Ovary (tissue), 9 donors: ENCODE measurements around the gene FRMD5. TPM values are rescaled to one million over a fixed set of nuclear protein-coding genes. Genes with fewer than 3 reads are reported as not detected.

ENCODE experiments used
- DNase-seq, 5 donors: peaks; one replicate each; pipeline ENCODE4 v3.0.0-alpha.2; 2019 to 2020
- H3K27ac ChIP-seq, 2 donors: fragments of 200-600 bp; one replicate each; pipeline versions ENCODE4 v1.5.1 to v1.8.0; 2019 to 2022
- H3K27me3 ChIP-seq: fragments of 200-600 bp; one replicate; pipeline ENCODE4 v1.8.0; 2022
- H3K36me3 ChIP-seq: fragments of 200-600 bp; sonication (generic); one replicate; pipeline ENCODE4 v1.5.1; 2019
- H3K4me1 ChIP-seq: one replicate; pipeline ENCODE4 v1.8.1; 2013; ENCODE audit warnings: mild to moderate bottlenecking, moderate library complexity; ENCODE audit not compliant: insufficient read depth
- H3K4me3 ChIP-seq: fragments of 200-600 bp; sonication (generic); one replicate; pipeline ENCODE4 v1.5.1; 2017
- H3K9me3 ChIP-seq, 2 donors: fragments of 200-600 bp in 1 of 2; sonication (generic) in 1 of 2; one replicate each; pipeline versions ENCODE4 v1.5.1 to v1.8.1; 2013 to 2019; ENCODE audit warnings: mild to moderate bottlenecking in 1 of 2, moderate library complexity in 1 of 2
- CTCF ChIP-seq, 3 donors: fragments of 450-650 bp in 2 of 3; fragments of 200-600 bp in 1 of 3; IDR thresholded peaks; one replicate each; pipeline versions ENCODE4 v1.5.1 to v1.8.0; 2016 to 2022; ENCODE audit warnings: antibody characterized with exemption in 3 of 3, mild to moderate bottlenecking in 1 of 3
- EP300 ChIP-seq: sonication (generic); formaldehyde crosslinking; IDR thresholded peaks from one replicate; pipeline ENCODE4 v1.6.1; 2017; ENCODE audit warnings: antibody characterized with exemption
- POLR2A ChIP-seq: fragments of 450-650 bp; IDR thresholded peaks from one replicate; pipeline ENCODE4 v1.6.1; 2017; ENCODE audit warnings: antibody characterized with exemption, mild to moderate bottlenecking, moderate library complexity
- WGBS, 3 donors: extraction: QIAGEN DNeasy Blood & Tissue Kit in 1 of 3; methylation state at CpG; one replicate each; pipeline versions ENCODE4 v1.1.5 to v1.1.7; 2013 to 2017; 5-methylcytosine and 5-hydroxymethylcytosine counted together
- intact Hi-C, 4 donors: fragments of 100-400 bp; cut with DNase I; formaldehyde crosslinking; loops; one replicate each; pipeline versions ENCODE4 v1.11.0 to v1.15.1; 2022 to 2023
- polyA plus RNA-seq, 2 donors: library from polyadenylated mRNA; stranded (reverse); fragments of 200-250 nt in 1 of 2; fragments of 350-450 nt in 1 of 2; fragmentation: Illumina TruSeq in 1 of 2; extraction: RNeasy Lipid Tissue Mini Kit (QIAGEN cat#74804) in 1 of 2; gene quantifications; one replicate each; pipeline ENCODE4 v1.2.3, GENCODE V29; 2013 to 2014
- total RNA-seq, 7 donors: library from RNA; depleted of rRNA in 2 of 7; stranded (reverse); fragments of >200 nt in 2 of 7; fragmentation: NEBNext Ultra II Directional in 3 of 7; extraction: Animal tissue kit (Norgen Biotek cat#: 25700) in 3 of 7; gene quantifications; one replicate each; pipeline versions ENCODE4 v1.1.0 to v1.2.4, GENCODE V29; 2016 to 2023
- donor health status: DM: no; HTN: no; CAD: no; lungs with moderate emphysema.
- donor health status: DM: no; HTN: no; CAD: no.
- donor health status: Bipolar disorder and iron deficiency.
- donor health status: DM: yes; HTN: yes; CAD: no.
- donor health status: DM: no; HTN: no; CAD: no.
- donor health status: DM: yes; HTN: yes; CAD: no.

FRMD5 gene
- total and polyA plus RNA-seq, 9 donors, result 0.12 to 2.2 (median 0.32) TPM

GRCh38 chr15:43886558-43886957, 308.5 kb downstream of the FRMD5 start:
- Histone ChIP-seq H3K9me3 (no peaks in the 10 kb centered on the region), H3K4me3 (no peak overlapping the region), H3K36me3 (no peaks in the 10 kb centered on the region), H3K4me1 (no peaks in the 10 kb centered on the region), H3K27ac (no peak overlapping the region), H3K27me3 (no peaks in the 10 kb centered on the region)
- intact Hi-C loops, result no loop called here
- DNase-seq, result no peak
- no peak for TF ChIP-seq EP300
- TF ChIP-seq CTCF (IDR thresholded peaks at IDR 0.05), result no peak
- no peak for TF ChIP-seq POLR2A
- 67 to 78% (median 71%) methylated on average over 4 of the region's 4 CpGs for WGBS, 3 donors

- Histone ChIP-seq H3K4me1 (no peaks in the 10 kb centered on the region), H3K9me3 (no peaks in the 10 kb centered on the region), H3K4me3 (no peak overlapping the region), H3K27ac (no peak overlapping the region), H3K36me3 (no peaks in the 10 kb centered on the region), H3K27me3 (no peaks in the 10 kb centered on the region)
- DNase-seq, result no peak
- no peak for TF ChIP-seq EP300
- TF ChIP-seq POLR2A, result no peak
- TF ChIP-seq CTCF (IDR thresholded peaks at IDR 0.05), result no peak
- WGBS, 3 donors, result 95 to 97% (median 97%) methylated on average over 3 of the region's 3 CpGs
- intact Hi-C loops, result no loop called here
Measured at GRCh38 chr15:43883571-43883970, 311.5 kb downstream of the FRMD5 start.

GRCh38 chr15:43881944-43882343, 313.1 kb downstream of the FRMD5 start:
- no peaks in the 10 kb centered on the region for H3K36me3 ChIP-seq
- TF ChIP-seq CTCF (IDR thresholded peaks at IDR 0.05) (no peak), POLR2A (no peak), EP300 (no peak)
- intact Hi-C loops, result no loop called here
- H3K9me3 ChIP-seq, result no peaks in the 10 kb centered on the region
- DNase-seq, result no peak
- no peaks in the 10 kb centered on the region for H3K4me1 ChIP-seq
- no peaks in the 10 kb centered on the region for H3K27me3 ChIP-seq
- 80 to 88% (median 86%) methylated on average over 7 of the region's 7 CpGs for WGBS, 3 donors
- no peak overlapping the region for H3K27ac ChIP-seq
- H3K4me3 ChIP-seq, result no peak overlapping the region

GRCh38 chr15:43881245-43881644, 313.8 kb downstream of the FRMD5 start:
- 86 to 90% (median 87%) methylated on average over 4 of the region's 4 CpGs for WGBS, 3 donors
- no peaks in the 10 kb centered on the region for H3K36me3 ChIP-seq
- H3K9me3 ChIP-seq, result no peaks in the 10 kb centered on the region
- intact Hi-C loops, result no loop called here
- H3K4me3 ChIP-seq, result no peak overlapping the region
- TF ChIP-seq EP300 (no peak), POLR2A (no peak), CTCF (IDR thresholded peaks at IDR 0.05) (no peak)
- DNase-seq, result no peak
- H3K4me1 ChIP-seq, result no peaks in the 10 kb centered on the region
- H3K27ac ChIP-seq, result no peak overlapping the region
- no peaks in the 10 kb centered on the region for H3K27me3 ChIP-seq
